Measurements from ENCODE around the gene TAS2R4.
"Not testable (repeated sequence)": the region's sequence is repeated elsewhere in the genome, so short reads cannot be mapped to it uniquely, and the experiment has no call there.

TAS2R4 gene

DNA sequence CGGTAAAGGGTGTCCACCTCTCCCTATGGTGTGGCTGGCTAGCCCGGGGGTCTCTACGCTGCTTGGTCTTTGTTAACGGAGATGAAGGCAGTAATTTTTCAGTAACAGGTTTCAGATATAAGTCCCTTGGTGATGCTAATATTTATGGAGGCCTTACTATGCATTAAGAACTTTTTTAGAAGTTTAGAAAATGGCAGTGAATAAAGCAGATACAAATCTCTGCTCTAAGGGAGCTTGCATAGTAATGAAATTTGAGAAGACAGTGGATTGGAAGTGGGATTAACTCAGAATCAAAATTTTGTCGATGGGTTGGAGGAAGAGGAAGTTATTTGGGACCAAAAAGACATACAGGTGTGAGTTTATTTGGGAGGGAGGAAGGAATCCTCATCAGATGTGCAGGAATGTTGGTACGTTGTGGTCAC lies 37.9 kb upstream of the TAS2R4 start:
- no peak for DNase-seq (ENCODE audit: extremely low spot score)
- TF ChIP-seq L3MBTL2 (conservative IDR thresholded peaks at IDR 0.05) (peak; percentile 3; the same call in 1 of the 2 replicates), FOXK2 (IDR thresholded peaks at IDR 0.05) (no peak)
- ChIA-PET POLR2A (interaction anchor here (1.0 to 2.2 kb wide), 11 partner anchors 10 to 70 kb away, joined by 3 to 26 read pairs (median 11); partner anchors contain the start of genes DENND11 and WEE2), CTCF (interaction anchor here (0.8 to 2.9 kb wide), 11 partner anchors 9 to 667 kb away, joined by 3 to 18 read pairs (median 5); partner anchors contain the start of gene DENND11)

DNA sequence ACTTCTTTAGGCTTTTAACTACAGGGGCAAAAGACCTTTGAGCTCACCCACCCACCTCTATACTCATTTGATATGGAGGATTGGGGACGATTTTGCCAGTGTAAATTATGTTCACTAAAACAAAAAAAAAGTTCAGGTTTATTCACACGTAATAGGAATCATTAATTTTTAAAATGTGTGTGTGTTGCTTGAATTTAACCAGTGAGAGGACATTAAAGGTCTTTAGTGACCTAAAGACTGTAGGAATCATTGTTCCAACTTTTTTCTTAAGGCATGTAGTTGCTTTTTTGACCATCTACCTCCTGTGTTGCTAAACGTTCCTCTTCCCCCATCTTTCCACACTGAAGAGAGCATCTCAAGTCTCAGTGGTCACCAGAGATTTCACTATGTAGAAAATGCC lies 37.2 kb upstream of the TAS2R4 start:
- DNase-seq (ENCODE audit: extremely low spot score) = no peak
- ChIA-PET CTCF (interaction anchor here (1.2 to 2.9 kb wide), 5 partner anchors 13 to 85 kb away, joined by 4 to 18 read pairs (median 5); partner anchors contain the start of gene DENND11), POLR2A (interaction anchor here (1.5 to 2.2 kb wide), 6 partner anchors 13 to 42 kb away, joined by 10 to 26 read pairs (median 12); partner anchors contain the start of genes DENND11 and WEE2)
- no peak for TF ChIP-seq SP1 (IDR thresholded peaks at IDR 0.05)
- TF ChIP-seq ZNF384 (IDR thresholded peaks at IDR 0.05) = no peak
- no peak for TF ChIP-seq HDGF (IDR thresholded peaks at IDR 0.05; ENCODE audit: borderline replicate concordance)

DNA sequence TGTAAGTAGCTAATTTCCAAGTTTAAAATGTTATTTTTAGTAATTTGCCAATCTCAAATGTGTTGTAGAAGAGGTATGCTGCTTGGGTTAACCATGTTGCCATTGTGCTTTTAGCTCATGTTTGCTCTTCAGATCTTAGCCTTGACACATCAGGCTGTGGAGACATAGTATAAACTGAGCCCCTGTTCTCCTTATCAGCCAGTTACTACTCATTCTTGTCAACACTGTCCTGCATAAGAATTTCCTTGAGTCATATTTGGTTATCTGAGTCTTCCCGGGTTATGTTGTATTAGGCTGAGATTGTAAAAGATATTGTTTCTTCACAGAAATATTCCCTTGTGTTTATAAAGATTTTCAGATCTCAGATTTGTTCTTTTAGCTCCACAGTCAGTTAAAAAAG lies 34.2 kb upstream of the TAS2R4 start:
- ChIA-PET CTCF (interaction anchor here (0.6 kb wide), 1 partner anchor 685 kb away, joined by 4 read pairs; no protein-coding TSS in a partner anchor), POLR2A (no interaction called here)
- TF ChIP-seq ARNT (IDR thresholded peaks at IDR 0.05) (no peak), TARDBP (IDR thresholded peaks at IDR 0.05) (no peak), LEF1 (IDR thresholded peaks at IDR 0.05; ENCODE audit: borderline replicate concordance) (no peak), FOXK2 (IDR thresholded peaks at IDR 0.05) (no peak), ELF4 (IDR thresholded peaks at IDR 0.05) (no peak), FOXM1 (IDR thresholded peaks at IDR 0.05; ENCODE audit: borderline replicate concordance) (no peak), FOXA1 (IDR thresholded peaks at IDR 0.05) (no peak), HDGF (IDR thresholded peaks at IDR 0.05; ENCODE audit: borderline replicate concordance) (no peak)

DNA sequence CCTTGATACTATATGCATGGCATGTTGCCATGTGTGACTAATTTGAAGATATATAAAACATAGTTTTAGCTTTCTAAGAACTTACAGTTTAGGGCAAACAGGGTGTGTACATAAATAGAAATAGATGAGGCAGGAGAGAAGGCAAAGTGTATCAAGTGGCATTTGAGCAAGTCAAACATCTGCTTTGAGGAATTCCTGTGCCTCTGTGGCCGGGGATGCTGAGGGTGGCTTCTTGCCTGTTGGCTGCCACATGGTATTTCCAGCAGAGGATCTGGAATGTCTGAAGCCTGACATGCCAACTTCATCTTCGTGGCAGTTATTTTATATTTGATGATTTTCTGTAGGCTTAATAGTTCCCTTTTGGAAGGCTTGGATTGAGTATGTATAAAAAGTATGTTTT lies 32.3 kb upstream of the TAS2R4 start:
- POLR2A ChIA-PET = no interaction called here
- CTCF ChIA-PET = no interaction called here
- no peak for DNase-seq (ENCODE audit: extremely low spot score)
- no peak for TF ChIP-seq SP1 (IDR thresholded peaks at IDR 0.05)
- TF ChIP-seq BHLHE40 (IDR thresholded peaks at IDR 0.05; ENCODE audit: borderline replicate concordance) = no peak
- no peak for TF ChIP-seq SUZ12 (IDR thresholded peaks at IDR 0.05)

More for the DNA sequence above, 34.2 kb upstream of the TAS2R4 start:
- DNase-seq (ENCODE audit: extremely low spot score) = no peak

DNA sequence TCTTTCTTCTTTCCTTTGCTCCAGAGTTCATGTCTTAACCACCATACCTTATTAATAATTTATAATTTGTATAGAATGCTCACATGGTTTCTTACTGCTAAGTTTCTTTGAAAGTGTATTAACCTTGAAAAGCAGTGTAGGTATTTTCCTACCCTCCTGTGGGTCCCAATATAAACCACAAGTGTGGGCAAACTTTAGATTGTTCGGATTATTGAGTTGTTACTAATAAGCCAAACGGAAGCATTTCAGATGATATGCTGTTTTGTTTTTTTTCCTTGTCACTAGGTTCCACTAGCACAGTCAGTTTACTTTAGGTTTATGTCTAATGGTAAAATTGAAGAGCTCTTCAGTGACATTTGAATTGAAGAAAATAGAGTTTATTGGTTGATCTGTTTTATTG lies 28.1 kb upstream of the TAS2R4 start:
- no peak for DNase-seq (ENCODE audit: extremely low spot score)
- CTCF ChIA-PET = no interaction called here
- POLR2A ChIA-PET = no interaction called here
- TF ChIP-seq CTBP1 (IDR thresholded peaks at IDR 0.05; ENCODE audit: borderline replicate concordance) (no peak), SUZ12 (IDR thresholded peaks at IDR 0.05) (no peak)

DNA sequence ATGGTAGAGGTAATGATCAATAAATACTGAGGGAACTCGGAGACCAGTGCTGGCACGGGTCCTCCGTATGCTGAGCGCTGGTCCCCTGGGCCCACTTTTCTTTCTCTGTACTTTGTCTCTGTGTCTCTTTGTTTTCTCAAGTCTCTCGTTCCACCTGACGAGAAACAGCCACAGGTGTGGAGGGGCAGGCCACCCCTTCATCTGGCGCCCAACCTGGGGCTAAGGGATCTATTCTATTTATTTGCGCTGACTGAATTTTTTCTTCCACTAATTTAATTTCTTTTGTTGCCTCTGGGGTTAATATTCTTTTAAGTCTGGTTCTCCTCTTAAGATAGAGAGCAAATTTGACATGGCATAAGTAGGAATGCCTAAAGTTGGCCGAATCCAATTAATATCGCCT lies 24.6 kb upstream of the TAS2R4 start:
- CTCF ChIA-PET; POLR2A ChIA-PET; DNase-seq (ENCODE audit: extremely low spot score): not testable (repeated sequence)

DNA sequence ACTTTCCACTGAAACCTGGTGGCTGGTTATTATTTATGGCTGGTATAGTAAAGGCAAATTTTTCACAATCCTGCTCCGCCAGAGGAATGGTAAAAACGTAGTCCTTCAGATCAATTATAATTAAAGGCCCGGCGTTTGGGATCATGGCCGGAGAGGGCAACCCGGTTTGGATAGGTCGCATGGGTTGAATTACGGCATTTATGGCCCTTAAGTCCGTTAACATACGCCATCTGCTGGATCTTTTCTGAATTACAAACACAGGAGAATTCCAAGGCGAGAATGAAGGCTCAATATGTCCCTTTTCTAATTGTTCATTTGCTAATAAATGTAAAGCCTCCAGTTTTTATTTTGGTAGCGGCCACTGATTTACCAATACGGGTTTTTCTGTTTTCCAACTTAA lies 23.8 kb upstream of the TAS2R4 start:
- CTCF ChIA-PET = no interaction called here
- no peak for TF ChIP-seq TARDBP (IDR thresholded peaks at IDR 0.05)
- TF ChIP-seq CTBP1 (IDR thresholded peaks at IDR 0.05; ENCODE audit: borderline replicate concordance) = no peak
- no peak for TF ChIP-seq LEF1 (IDR thresholded peaks at IDR 0.05; ENCODE audit: borderline replicate concordance)
- TF ChIP-seq L3MBTL2 (conservative IDR thresholded peaks at IDR 0.05) = no peak
- TF ChIP-seq, protein P1, sequence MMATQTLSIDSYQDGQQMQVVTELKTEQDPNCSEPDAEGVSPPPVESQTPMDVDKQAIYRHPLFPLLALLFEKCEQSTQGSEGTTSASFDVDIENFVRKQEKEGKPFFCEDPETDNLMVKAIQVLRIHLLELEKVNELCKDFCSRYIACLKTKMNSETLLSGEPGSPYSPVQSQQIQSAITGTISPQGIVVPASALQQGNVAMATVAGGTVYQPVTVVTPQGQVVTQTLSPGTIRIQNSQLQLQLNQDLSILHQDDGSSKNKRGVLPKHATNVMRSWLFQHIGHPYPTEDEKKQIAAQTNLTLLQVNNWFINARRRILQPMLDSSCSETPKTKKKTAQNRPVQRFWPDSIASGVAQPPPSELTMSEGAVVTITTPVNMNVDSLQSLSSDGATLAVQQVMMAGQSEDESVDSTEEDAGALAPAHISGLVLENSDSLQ (IDR thresholded peaks at IDR 0.05) = no peak
- no peak for TF ChIP-seq BHLHE40 (IDR thresholded peaks at IDR 0.05; ENCODE audit: borderline replicate concordance)
- DNase-seq (ENCODE audit: extremely low spot score) = peak; percentile 27
- POLR2A ChIA-PET = no interaction called here

DNA sequence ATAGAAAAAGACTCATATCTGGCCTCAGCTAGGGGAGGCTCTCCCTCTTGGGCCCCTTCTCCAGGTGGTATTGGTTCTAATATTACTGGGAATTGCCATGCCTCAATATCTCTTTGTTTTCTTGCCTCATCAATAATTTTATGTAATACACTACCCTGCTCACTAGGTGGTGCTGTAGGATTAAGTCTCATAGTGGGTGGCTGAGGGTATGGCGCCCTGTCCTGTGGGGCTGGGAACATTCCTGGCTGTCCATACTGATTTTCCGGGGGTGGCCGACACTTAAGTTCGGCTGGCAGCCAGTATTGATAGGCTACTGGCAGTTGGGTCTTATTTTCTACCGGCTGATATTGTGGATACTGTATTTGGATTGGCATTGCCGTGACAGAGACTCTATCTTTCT lies 21.5 kb upstream of the TAS2R4 start:
- DNase-seq (ENCODE audit: extremely low spot score) = peak; percentile 62
- TF ChIP-seq BHLHE40 (IDR thresholded peaks at IDR 0.05; ENCODE audit: borderline replicate concordance) = no peak
- no peak for TF ChIP-seq ARNT (IDR thresholded peaks at IDR 0.05)
- no peak for TF ChIP-seq FOXA1 (IDR thresholded peaks at IDR 0.05)
- TF ChIP-seq L3MBTL2 (conservative IDR thresholded peaks at IDR 0.05) = no peak
- no peak for TF ChIP-seq LEF1 (IDR thresholded peaks at IDR 0.05; ENCODE audit: borderline replicate concordance)
- TF ChIP-seq, protein P1 (IDR thresholded peaks at IDR 0.05) = no peak
- no peak for TF ChIP-seq NFRKB (IDR thresholded peaks at IDR 0.05)
- no peak for TF ChIP-seq CTBP1 (IDR thresholded peaks at IDR 0.05; ENCODE audit: borderline replicate concordance)
- no peak for TF ChIP-seq TARDBP (IDR thresholded peaks at IDR 0.05)
- no peak for TF ChIP-seq FOXM1 (IDR thresholded peaks at IDR 0.05; ENCODE audit: borderline replicate concordance)
- CTCF ChIA-PET = interaction anchor here (0.9 kb wide), 1 partner anchor 17 kb away, joined by 4 read pairs; the partner anchor contains the start of gene SSBP1
- POLR2A ChIA-PET = no interaction called here

Data from HEK293T (cell line).